Sigmoid colon (tissue), 7 donors: Measurements from ENCODE around the gene LDB2. TPM values are rescaled to one million over a fixed set of nuclear protein-coding genes. Genes with fewer than 3 reads are reported as not detected.

Experiments
- DNase-seq: peaks from one replicate; pipeline ENCODE4 v3.0.0-alpha.2; 2019
- H3K27ac ChIP-seq, 4 donors: fragments of 200-600 bp; sonication (generic); one replicate each; pipeline ENCODE4 v1.5.1; 2016 to 2019; ENCODE audit warnings: mild to moderate bottlenecking in 1 of 4
- H3K27me3 ChIP-seq, 3 donors: fragments of 200-600 bp; sonication (generic); one replicate each; pipeline ENCODE4 v1.5.1; 2019; ENCODE audit warnings: mild to moderate bottlenecking in 1 of 3
- H3K36me3 ChIP-seq, 4 donors: fragments of 200-600 bp; sonication (generic); one replicate each; pipeline ENCODE4 v1.5.1; 2016 to 2019
- H3K4me1 ChIP-seq, 4 donors: fragments of 200-600 bp; sonication (generic); one replicate each; pipeline ENCODE4 v1.5.1; 2017 to 2019
- H3K4me3 ChIP-seq, 4 donors: fragments of 200-600 bp; sonication (generic); one replicate each; pipeline ENCODE4 v1.5.1; 2017 to 2019; ENCODE audit warnings: mild to moderate bottlenecking in 2 of 4, moderate library complexity in 1 of 4
- H3K9me3 ChIP-seq, 4 donors: fragments of 200-600 bp in 3 of 4; sonication (generic) in 3 of 4; one replicate each; pipeline versions ENCODE4 v1.5.1 to v1.6.1; 2013 to 2019
- EP300 ChIP-seq, 4 donors: sonication (generic); formaldehyde crosslinking; IDR thresholded peaks; one replicate each; pipeline ENCODE4 v1.6.1; 2017; ENCODE audit warnings: antibody characterized with exemption in 4 of 4
- POLR2A ChIP-seq, 2 donors: fragments of 450-650 bp; IDR thresholded peaks; one replicate each; pipeline ENCODE4 v1.6.1; 2016; ENCODE audit warnings: antibody characterized with exemption in 2 of 2, mild to moderate bottlenecking in 2 of 2, moderate library complexity in 2 of 2
- POLR2AphosphoS5 ChIP-seq, 4 donors: sonication (generic); formaldehyde crosslinking; IDR thresholded peaks; one replicate each; pipeline ENCODE4 v1.6.1; 2017; ENCODE audit warnings: antibody characterized with exemption in 4 of 4
- WGBS, 2 donors: extraction: QIAGEN DNeasy Blood & Tissue Kit; methylation state at CpG; one replicate each; pipeline ENCODE4 v1.1.7; 2013; 5-methylcytosine and 5-hydroxymethylcytosine counted together
- intact Hi-C: fragments of 100-400 bp; cut with DNase I; formaldehyde crosslinking; loops from one replicate; pipeline ENCODE4 v1.15.1; 2023
- polyA plus RNA-seq, 3 donors: library from polyadenylated mRNA; stranded (reverse); fragments of 200-250 nt; gene quantifications; one replicate each; pipeline ENCODE4 v1.2.3, GENCODE V29; 2013
- total RNA-seq, 4 donors: library from RNA; depleted of rRNA; stranded (reverse); fragments of >200 nt; gene quantifications; one replicate each; pipeline ENCODE4 v1.1.0, GENCODE V29; 2016
- TF ChIP-seq, protein P1 (sequence below), 4 experiments: fragments of 450-650 bp in 3 of 4; fragments of 200-600 bp in 1 of 4; IDR thresholded peaks; one replicate each; pipeline ENCODE4 v1.5.1; 2016 to 2019; ENCODE audit warnings: antibody characterized with exemption in 4 of 4, mild to moderate bottlenecking in 3 of 4, moderate library complexity in 2 of 4
- donor health status: healthy with polysubstance abuse.
- donor health status: Bipolar disorder and iron deficiency.
- donor health status: healthy.

The LDB2 gene
- total and polyA plus RNA-seq, 7 donors: 2.1 to 28.5 (median 18.3) TPM

DNA sequence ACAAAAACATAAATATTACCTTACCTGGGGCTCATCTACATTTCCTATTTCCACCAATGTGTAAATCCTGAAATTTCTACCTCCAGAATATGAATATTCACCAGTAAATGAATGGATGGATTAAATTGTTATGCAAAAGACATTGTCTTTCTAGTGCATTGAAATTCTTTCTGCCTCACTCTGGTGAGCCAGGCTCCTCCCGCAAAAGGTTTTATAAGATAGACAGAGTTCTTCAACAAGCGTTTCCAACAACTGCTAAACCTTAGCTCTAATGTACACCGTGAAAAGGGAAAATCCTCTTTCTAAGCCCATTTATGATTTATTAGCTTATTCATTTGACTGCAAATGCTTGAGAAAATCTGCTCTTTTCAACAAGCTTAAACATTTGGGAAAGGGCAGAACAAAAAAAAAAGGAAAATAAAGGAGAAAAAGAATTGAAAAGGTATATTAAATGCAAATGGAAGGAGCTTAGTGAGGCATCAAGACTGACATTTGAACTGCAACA, 72.0 kb downstream of the LDB2 start:
- Histone ChIP-seq H3K27ac (no peak overlapping the region), H3K36me3 (no peaks in the 10 kb centered on the region), H3K4me1 (no peaks in the 10 kb centered on the region), H3K4me3 (no peak overlapping the region), H3K27me3 (no peaks in the 10 kb centered on the region), H3K9me3 (no peaks in the 10 kb centered on the region)
- no peak for TF ChIP-seq POLR2A (IDR thresholded peaks at IDR 0.05)
- TF ChIP-seq POLR2AphosphoS5 (IDR thresholded peaks at IDR 0.05): no peak
- TF ChIP-seq, protein P1, sequence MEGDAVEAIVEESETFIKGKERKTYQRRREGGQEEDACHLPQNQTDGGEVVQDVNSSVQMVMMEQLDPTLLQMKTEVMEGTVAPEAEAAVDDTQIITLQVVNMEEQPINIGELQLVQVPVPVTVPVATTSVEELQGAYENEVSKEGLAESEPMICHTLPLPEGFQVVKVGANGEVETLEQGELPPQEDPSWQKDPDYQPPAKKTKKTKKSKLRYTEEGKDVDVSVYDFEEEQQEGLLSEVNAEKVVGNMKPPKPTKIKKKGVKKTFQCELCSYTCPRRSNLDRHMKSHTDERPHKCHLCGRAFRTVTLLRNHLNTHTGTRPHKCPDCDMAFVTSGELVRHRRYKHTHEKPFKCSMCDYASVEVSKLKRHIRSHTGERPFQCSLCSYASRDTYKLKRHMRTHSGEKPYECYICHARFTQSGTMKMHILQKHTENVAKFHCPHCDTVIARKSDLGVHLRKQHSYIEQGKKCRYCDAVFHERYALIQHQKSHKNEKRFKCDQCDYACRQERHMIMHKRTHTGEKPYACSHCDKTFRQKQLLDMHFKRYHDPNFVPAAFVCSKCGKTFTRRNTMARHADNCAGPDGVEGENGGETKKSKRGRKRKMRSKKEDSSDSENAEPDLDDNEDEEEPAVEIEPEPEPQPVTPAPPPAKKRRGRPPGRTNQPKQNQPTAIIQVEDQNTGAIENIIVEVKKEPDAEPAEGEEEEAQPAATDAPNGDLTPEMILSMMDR (IDR thresholded peaks at IDR 0.05): no peak
- TF ChIP-seq EP300 (IDR thresholded peaks at IDR 0.05): no peak
- 74 to 78% methylated on average over 3 of the region's 3 CpGs for WGBS, 2 donors
- no peak for DNase-seq
- intact Hi-C loops: no loop called here

- intact Hi-C loops: no loop called here
- no peaks in the 10 kb centered on the region for H3K36me3 ChIP-seq
- no peak overlapping the region for H3K4me3 ChIP-seq
- no peaks in the 10 kb centered on the region for H3K27me3 ChIP-seq
- H3K27ac ChIP-seq: no peak overlapping the region
- no peaks in the 10 kb centered on the region for H3K4me1 ChIP-seq
- no peaks in the 10 kb centered on the region for H3K9me3 ChIP-seq
- 54 to 73% methylated on average over 4 of the region's 4 CpGs for WGBS, 2 donors
- TF ChIP-seq POLR2AphosphoS5 (IDR thresholded peaks at IDR 0.05) (no peak), EP300 (IDR thresholded peaks at IDR 0.05) (no peak), POLR2A (IDR thresholded peaks at IDR 0.05) (no peak)
- TF ChIP-seq, protein P1 (IDR thresholded peaks at IDR 0.05): no peak
- DNase-seq: no peak
Measured at GRCh38 chr4:16824278-16824806, 74.1 kb downstream of the LDB2 start.

- intact Hi-C loops: no loop called here
Measured at GRCh38 chr4:16820329-16820728, 78.1 kb downstream of the LDB2 start.

DNA sequence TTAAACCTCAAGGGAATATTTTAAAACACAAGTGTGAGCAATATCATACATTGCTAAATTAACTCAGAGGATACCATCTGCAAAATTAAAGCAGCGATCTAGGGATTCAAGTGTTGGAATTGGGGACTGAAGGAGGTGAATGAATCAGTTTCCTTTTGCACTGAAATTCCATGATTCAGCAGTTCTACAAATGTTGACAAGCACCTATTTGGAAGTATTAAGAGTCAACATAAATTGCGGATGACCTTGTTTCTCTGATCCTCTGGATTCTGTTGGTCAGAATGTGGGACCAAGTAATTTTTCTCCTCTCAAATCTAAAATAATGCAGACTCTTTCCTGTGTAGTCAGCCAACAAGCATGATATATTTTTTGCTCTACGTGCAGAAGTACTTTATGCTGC, 78.8 kb downstream of the LDB2 start:
- Histone ChIP-seq H3K9me3 (no peaks in the 10 kb centered on the region), H3K27me3 (no peaks in the 10 kb centered on the region), H3K27ac (no peak overlapping the region), H3K4me1 (no peaks in the 10 kb centered on the region), H3K36me3 (no peaks in the 10 kb centered on the region), H3K4me3 (no peak overlapping the region)
- 91 to 92% methylated on average over 3 of the region's 3 CpGs for WGBS, 2 donors
- intact Hi-C loops: no loop called here
- TF ChIP-seq, protein P1 (IDR thresholded peaks at IDR 0.05): no peak
- no peak for TF ChIP-seq POLR2AphosphoS5 (IDR thresholded peaks at IDR 0.05)
- no peak for TF ChIP-seq POLR2A (IDR thresholded peaks at IDR 0.05)
- no peak for TF ChIP-seq EP300 (IDR thresholded peaks at IDR 0.05)
- DNase-seq: no peak

More at GRCh38 chr4:16820329-16820728, 78.1 kb downstream of the LDB2 start:
- H3K4me1 ChIP-seq: no peaks in the 10 kb centered on the region
- no peak overlapping the region for H3K27ac ChIP-seq
- H3K36me3 ChIP-seq: no peaks in the 10 kb centered on the region
- 44 to 50% methylated on average over 6 of the region's 6 CpGs for WGBS, 2 donors
- H3K27me3 ChIP-seq: no peaks in the 10 kb centered on the region
- TF ChIP-seq POLR2A (IDR thresholded peaks at IDR 0.05) (no peak), POLR2AphosphoS5 (IDR thresholded peaks at IDR 0.05) (peak in 1 of 4 donors; percentile 34)
- TF ChIP-seq, protein P1 (IDR thresholded peaks at IDR 0.05): no peak
- H3K4me3 ChIP-seq: no peak overlapping the region
- DNase-seq: no peak
- no peaks in the 10 kb centered on the region for H3K9me3 ChIP-seq

DNA sequence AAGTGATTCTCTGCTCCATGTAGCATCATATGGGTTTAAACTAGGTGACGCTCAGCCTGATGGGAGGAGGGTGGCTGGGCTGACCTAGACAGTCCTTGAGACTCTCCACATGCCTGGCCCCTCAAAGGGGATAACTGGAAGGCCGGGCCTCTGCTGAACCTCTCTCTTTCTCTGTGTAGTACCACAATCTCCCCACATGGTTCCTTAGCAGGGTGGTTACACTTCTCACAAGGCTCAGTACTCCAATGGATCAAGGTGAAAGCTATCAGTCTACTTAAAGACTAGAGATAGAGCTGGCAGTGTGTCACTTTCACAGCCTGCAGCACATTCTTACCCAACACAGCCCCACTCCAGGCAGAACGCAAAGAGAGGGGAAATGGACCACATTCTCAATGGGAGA, 80.4 kb downstream of the LDB2 start:
- Histone ChIP-seq H3K4me3 (no peak overlapping the region), H3K27ac (no peak overlapping the region), H3K36me3 (no peaks in the 10 kb centered on the region), H3K9me3 (no peaks in the 10 kb centered on the region), H3K4me1 (no peaks in the 10 kb centered on the region), H3K27me3 (no peaks in the 10 kb centered on the region)
- 75 to 89% methylated on average over 3 of the region's 3 CpGs for WGBS, 2 donors
- TF ChIP-seq EP300 (IDR thresholded peaks at IDR 0.05) (no peak), POLR2A (IDR thresholded peaks at IDR 0.05) (no peak), POLR2AphosphoS5 (IDR thresholded peaks at IDR 0.05) (no peak)
- TF ChIP-seq, protein P1 (IDR thresholded peaks at IDR 0.05): no peak
- intact Hi-C loops: no loop called here
- no peak for DNase-seq
